Mammary epithelial cell (primary cell): ENCODE results near the gene TMEM94.
"Not testable (repeated sequence)": the region's sequence is repeated elsewhere in the genome, so short reads cannot be mapped to it uniquely, and the experiment has no call there.

Experiments used
- EZH2 ChIP-seq: IDR thresholded peaks from 2 replicates; pipeline ENCODE4 v1.6.1; 2012; ENCODE audit warnings: low read length, inconsistent platforms, borderline replicate concordance
- TF ChIP-seq, protein P1 (sequence below), 2 donors: IDR thresholded peaks in 1 of 2; conservative IDR thresholded peaks in 1 of 2; 2 replicates each; pipeline ENCODE4 v1.5.1; 2011 to 2012; ENCODE audit warnings: inconsistent platforms in 2 of 2, low read length in 2 of 2, mild to moderate bottlenecking in 2 of 2, control low read depth in 1 of 2, low read depth in 1 of 2; ENCODE audit not compliant: insufficient read depth in 1 of 2; ENCODE audit errors: extremely low read depth in 1 of 2

DNA sequence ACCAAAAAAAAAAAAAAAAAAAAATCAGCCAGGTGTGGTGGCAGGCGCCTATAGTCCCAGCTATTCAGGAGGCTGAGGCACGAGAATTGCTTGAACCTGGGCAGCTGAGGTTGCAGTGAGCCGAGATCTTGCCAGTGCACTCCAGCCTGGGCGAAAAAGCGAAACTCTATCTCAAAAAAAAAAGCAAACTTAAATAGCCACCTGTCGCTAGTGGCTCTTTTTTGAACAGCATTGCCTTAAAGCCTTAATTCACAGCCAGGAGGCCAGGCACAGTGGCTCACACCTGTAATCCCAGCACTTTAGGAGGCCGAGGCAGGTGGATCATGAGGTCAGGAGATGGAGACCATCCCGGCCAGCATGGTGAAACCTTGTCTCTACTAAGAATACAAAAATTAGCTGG, 64.0 kb downstream of the TMEM94 start:
- TF ChIP-seq, protein P1, sequence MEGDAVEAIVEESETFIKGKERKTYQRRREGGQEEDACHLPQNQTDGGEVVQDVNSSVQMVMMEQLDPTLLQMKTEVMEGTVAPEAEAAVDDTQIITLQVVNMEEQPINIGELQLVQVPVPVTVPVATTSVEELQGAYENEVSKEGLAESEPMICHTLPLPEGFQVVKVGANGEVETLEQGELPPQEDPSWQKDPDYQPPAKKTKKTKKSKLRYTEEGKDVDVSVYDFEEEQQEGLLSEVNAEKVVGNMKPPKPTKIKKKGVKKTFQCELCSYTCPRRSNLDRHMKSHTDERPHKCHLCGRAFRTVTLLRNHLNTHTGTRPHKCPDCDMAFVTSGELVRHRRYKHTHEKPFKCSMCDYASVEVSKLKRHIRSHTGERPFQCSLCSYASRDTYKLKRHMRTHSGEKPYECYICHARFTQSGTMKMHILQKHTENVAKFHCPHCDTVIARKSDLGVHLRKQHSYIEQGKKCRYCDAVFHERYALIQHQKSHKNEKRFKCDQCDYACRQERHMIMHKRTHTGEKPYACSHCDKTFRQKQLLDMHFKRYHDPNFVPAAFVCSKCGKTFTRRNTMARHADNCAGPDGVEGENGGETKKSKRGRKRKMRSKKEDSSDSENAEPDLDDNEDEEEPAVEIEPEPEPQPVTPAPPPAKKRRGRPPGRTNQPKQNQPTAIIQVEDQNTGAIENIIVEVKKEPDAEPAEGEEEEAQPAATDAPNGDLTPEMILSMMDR (conservative IDR thresholded peaks at IDR 0.05 in 1 of 2, IDR thresholded peaks at IDR 0.05 in 1 of 2; ENCODE audit: extremely low read depth in 1 of 2, insufficient read depth in 1 of 2, low read depth in 1 of 2, low read length in 2 of 2): not testable (repeated sequence)
- TF ChIP-seq EZH2: not testable (repeated sequence)
